GM18873 (cell line): ENCODE data around the gene TGFBI.

Experiments
- ATAC-seq: cut with Tn5 transposase; IDR thresholded peaks from one replicate; pipeline ENCODE4 v1.9.1; 2021; ENCODE audit warnings: mild to moderate bottlenecking, moderate library complexity, moderate number of reproducible peaks; ENCODE audit not compliant: unreplicated experiment, low FRiP score

Gene TGFBI

GRCh38 chr5:136000932-136001331, 27.9 kb upstream of the TGFBI start:
- no peak for ATAC-seq

- ATAC-seq, result no peak
Observed at GRCh38 chr5:136001466-136001981, 27.3 kb upstream of the TGFBI start.

- ATAC-seq, result no peak
Observed at GRCh38 chr5:136004436-136004835, 24.4 kb upstream of the TGFBI start.

GRCh38 chr5:136005476-136005875, 23.3 kb upstream of the TGFBI start:
- no peak for ATAC-seq

GRCh38 chr5:136006164-136006563, 22.6 kb upstream of the TGFBI start:
- no peak for ATAC-seq

- no peak for ATAC-seq
Observed at GRCh38 chr5:136006761-136007251, 22.0 kb upstream of the TGFBI start.

- ATAC-seq, result no peak
Observed at GRCh38 chr5:136007271-136007670, 21.5 kb upstream of the TGFBI start.

GRCh38 chr5:136011414-136012001, 17.3 kb upstream of the TGFBI start:
- no peak for ATAC-seq

- ATAC-seq, result no peak
Observed at GRCh38 chr5:136012041-136012804, 16.6 kb upstream of the TGFBI start.

- ATAC-seq, result no peak
Observed at GRCh38 chr5:136013559-136013958, 15.2 kb upstream of the TGFBI start.

GRCh38 chr5:136014049-136015002, 14.5 kb upstream of the TGFBI start:
- ATAC-seq, result no peak

- no peak for ATAC-seq
Observed at GRCh38 chr5:136015003-136015375, 13.8 kb upstream of the TGFBI start.

GRCh38 chr5:136015966-136016650, 12.7 kb upstream of the TGFBI start:
- no peak for ATAC-seq

GRCh38 chr5:136016945-136017530, 11.8 kb upstream of the TGFBI start:
- no peak for ATAC-seq

- ATAC-seq, result no peak
Observed at GRCh38 chr5:136018814-136019783, 9.7 kb upstream of the TGFBI start.

GRCh38 chr5:136020001-136020382, 8.8 kb upstream of the TGFBI start:
- ATAC-seq, result no peak

- ATAC-seq, result no peak
Observed at GRCh38 chr5:136020383-136021015, 8.3 kb upstream of the TGFBI start.

- ATAC-seq, result no peak
Observed at GRCh38 chr5:136021016-136021405, 7.8 kb upstream of the TGFBI start.
